Astrocyte (in vitro differentiated cells and primary cell): Measurements from ENCODE around the gene BCL7B. TPM values are rescaled to one million over a fixed set of nuclear protein-coding genes. Genes with fewer than 3 reads are reported as not detected.
A peak's percentile ranks its signal among the peaks of the same experiment; 100 is the strongest.

ENCODE experiments used
- DNase-seq: peaks from one replicate; pipeline ENCODE4 v3.0.0-alpha.2; 2010; ENCODE audit warnings: low read depth
- FAIRE-seq: peaks from 2 replicates; lab custom pipeline; 2011; peaks lifted over from hg19 to GRCh38; lab: Jason Lieb, UNC
- H2AFZ ChIP-seq: 2 replicates; pipeline ENCODE4 v1.6.0; 2012; ENCODE audit warnings: low read depth, low read length, inconsistent platforms
- H3K27ac ChIP-seq: 2 replicates; pipeline ENCODE4 v1.5.1; 2011; ENCODE audit warnings: low read depth, low read length, inconsistent platforms
- H3K27me3 ChIP-seq: 2 replicates; pipeline ENCODE4 v1.6.0; 2011; ENCODE audit warnings: low read length, inconsistent platforms; ENCODE audit not compliant: insufficient read depth
- H3K36me3 ChIP-seq: 2 replicates; pipeline ENCODE4 v1.5.1; 2011; ENCODE audit warnings: low read length, inconsistent platforms; ENCODE audit not compliant: insufficient read depth
- H3K4me1 ChIP-seq: 2 replicates; pipeline ENCODE4 v1.5.1; 2011; ENCODE audit warnings: low read length, inconsistent platforms; ENCODE audit not compliant: insufficient read depth
- H3K4me2 ChIP-seq: 2 replicates; pipeline ENCODE4 v1.6.0; 2012; ENCODE audit warnings: low read length, inconsistent platforms
- H3K4me3 ChIP-seq: 2 replicates; pipeline ENCODE4 v1.5.1; 2011; ENCODE audit warnings: low read depth, mild to moderate bottlenecking, low read length, inconsistent platforms; ENCODE audit not compliant: insufficient read depth
- H3K79me2 ChIP-seq: 2 replicates; pipeline ENCODE4 v1.6.0; 2012; ENCODE audit warnings: mild to moderate bottlenecking, low read length, inconsistent platforms; ENCODE audit not compliant: insufficient read depth
- H3K9ac ChIP-seq: 2 replicates; pipeline ENCODE4 v1.6.0; 2012; ENCODE audit warnings: mild to moderate bottlenecking, low read length, inconsistent platforms
- H3K9me3 ChIP-seq: 2 replicates; pipeline ENCODE4 v1.5.1; 2012; ENCODE audit warnings: low read depth, mild to moderate bottlenecking, low read length, inconsistent platforms; ENCODE audit not compliant: insufficient read depth
- H4K20me1 ChIP-seq: 2 replicates; pipeline ENCODE4 v1.6.0; 2012; ENCODE audit warnings: low read length, inconsistent platforms; ENCODE audit not compliant: insufficient read depth
- H3K27ac Mint-ChIP-seq: one replicate; pipeline ENCODE4 v1.8.0; 2021; ENCODE audit warnings: mild to moderate bottlenecking, mixed read lengths; ENCODE audit not compliant: unreplicated experiment
- H3K27me3 Mint-ChIP-seq: one replicate; pipeline ENCODE4 v1.8.0; 2021; ENCODE audit warnings: low read depth, mixed read lengths; ENCODE audit not compliant: unreplicated experiment
- H3K36me3 Mint-ChIP-seq: one replicate; pipeline ENCODE4 v1.8.0; 2021; ENCODE audit warnings: low read depth, mixed read lengths; ENCODE audit not compliant: unreplicated experiment
- H3K4me1 Mint-ChIP-seq: one replicate; pipeline ENCODE4 v1.8.0; 2021; ENCODE audit warnings: low read depth, mixed read lengths; ENCODE audit not compliant: unreplicated experiment
- H3K4me3 Mint-ChIP-seq: one replicate; pipeline ENCODE4 v1.8.0; 2021; ENCODE audit warnings: mild to moderate bottlenecking, moderate library complexity, mixed read lengths; ENCODE audit not compliant: unreplicated experiment
- H3K9me3 Mint-ChIP-seq: one replicate; pipeline ENCODE4 v1.8.0; 2021; ENCODE audit warnings: mild to moderate bottlenecking, mixed read lengths; ENCODE audit not compliant: unreplicated experiment
- CTCF ChIP-seq: IDR thresholded peaks from 2 replicates; pipeline ENCODE4 v1.5.1; 2011; ENCODE audit warnings: low read depth, mild to moderate bottlenecking, inconsistent platforms, low read length, moderate library complexity; ENCODE audit not compliant: insufficient read depth
- EZH2 ChIP-seq: IDR thresholded peaks from 2 replicates; pipeline ENCODE4 v1.6.1; 2012; ENCODE audit warnings: mild to moderate bottlenecking, low read length, inconsistent platforms; ENCODE audit not compliant: insufficient read depth
- total RNA-seq: library from RNA; stranded (reverse); gene quantifications from 2 replicates; pipeline ENCODE4 v1.2.1, GENCODE V29; 2021

Gene BCL7B
- total RNA-seq, 1 donor from 2014 or later, result 30.1 TPM

GRCh38 chr7:73521636-73522104, 35.8 kb downstream of the BCL7B start:
- H3K27ac Mint-ChIP-seq, result no peak overlapping the region
- H3K79me2 ChIP-seq, result peaks cover 49% of the 10 kb centered on the region

GRCh38 chr7:73520673-73521635, 36.5 kb downstream of the BCL7B start:
- Histone ChIP-seq H3K79me2 (peaks cover 56% of the 10 kb centered on the region), H3K9me3 (no peaks in the 10 kb centered on the region), H3K27me3 (no peaks in the 10 kb centered on the region), H3K4me2 (peak overlapping the region; percentile 92), H4K20me1 (peaks cover 39% of the 10 kb centered on the region), H3K4me1 (peaks cover 11% of the 10 kb centered on the region), H3K9ac (peak overlapping the region; percentile 84), H3K4me3 (peak overlapping the region; percentile 72), H3K27ac (peak overlapping the region; percentile 85), H3K36me3 (peaks cover 7% of the 10 kb centered on the region), H2AFZ (no peak overlapping the region)
- no peak for TF ChIP-seq CTCF
- TF ChIP-seq EZH2, result no peak
- H3K36me3 Mint-ChIP-seq, result peaks cover 6% of the 10 kb centered on the region
- H3K9me3 Mint-ChIP-seq, result no peaks in the 10 kb centered on the region
- FAIRE-seq (no peak), DNase-seq (no peak)
- peak overlapping the region; percentile 95 for H3K4me3 Mint-ChIP-seq
- peak overlapping the region; percentile 79 for H3K27ac Mint-ChIP-seq
- peaks cover 20% of the 10 kb centered on the region for H3K4me1 Mint-ChIP-seq
- H3K27me3 Mint-ChIP-seq, result no peaks in the 10 kb centered on the region

More at GRCh38 chr7:73521636-73522104, 35.8 kb downstream of the BCL7B start:
- Histone ChIP-seq H3K4me2 (peak overlapping the region; percentile 92), H3K27ac (peak overlapping the region; percentile 85), H3K4me3 (peak overlapping the region; percentile 72), H3K9me3 (no peaks in the 10 kb centered on the region), H3K4me1 (peaks cover 11% of the 10 kb centered on the region), H3K36me3 (peaks cover 3% of the 10 kb centered on the region), H3K9ac (peak overlapping the region; percentile 84), H2AFZ (peak overlapping the region; percentile 75), H3K27me3 (no peaks in the 10 kb centered on the region), H4K20me1 (peaks cover 39% of the 10 kb centered on the region)
- FAIRE-seq (no peak), DNase-seq (peak; percentile 30)
- Mint-ChIP-seq H3K4me1 (peaks cover 20% of the 10 kb centered on the region), H3K36me3 (peaks cover 6% of the 10 kb centered on the region), H3K9me3 (no peaks in the 10 kb centered on the region), H3K4me3 (peak overlapping the region; percentile 90), H3K27me3 (no peaks in the 10 kb centered on the region)
- TF ChIP-seq EZH2 (no peak), CTCF (no peak)
